IPS-NIHi11 (cell line): ENCODE results near the gene HLA-DRA.

Experiments used
- DNase-seq: peaks from one replicate; pipeline ENCODE4 v3.0.0; 2012; ENCODE audit warnings: mixed read lengths, low spot score

Gene HLA-DRA

DNA sequence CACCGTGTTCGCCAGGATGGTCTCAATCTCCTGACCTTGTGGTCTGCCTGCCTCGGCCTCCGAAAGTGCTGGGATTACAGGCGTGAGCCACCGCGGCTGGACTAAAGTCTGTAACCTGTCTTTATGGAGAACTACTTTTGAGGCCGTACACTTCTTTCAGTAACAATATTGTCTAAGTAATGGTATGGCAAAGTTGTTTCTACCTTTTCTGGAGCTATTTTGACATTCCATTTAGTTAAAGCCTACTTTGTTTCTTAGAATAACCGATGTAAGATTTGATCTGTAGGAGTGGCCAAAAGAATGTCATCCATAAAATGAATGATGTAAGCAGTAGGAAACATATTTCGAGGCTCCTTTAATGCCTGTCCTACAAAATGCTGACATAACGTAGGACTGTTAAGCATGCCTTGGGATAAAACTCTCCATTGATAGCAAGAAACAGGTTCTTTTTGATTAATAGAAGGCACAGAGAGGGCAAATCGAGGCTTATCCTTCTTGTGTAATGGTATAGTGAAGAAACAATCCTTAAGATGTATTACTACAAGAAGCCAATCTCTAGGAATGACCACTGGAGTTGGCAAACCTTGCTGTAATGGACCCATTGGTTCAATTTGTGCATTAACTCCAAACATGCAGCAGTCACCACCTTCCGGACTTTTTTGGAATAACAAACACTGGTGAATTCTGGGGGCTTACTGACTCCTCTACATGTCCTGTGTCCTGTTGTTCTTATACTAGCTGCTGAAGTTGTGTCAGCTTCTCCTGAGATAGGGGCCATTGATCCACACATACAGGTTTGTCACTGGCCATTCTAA is 35.9 kb downstream of the HLA-DRA start:
- no peak for DNase-seq

DNA sequence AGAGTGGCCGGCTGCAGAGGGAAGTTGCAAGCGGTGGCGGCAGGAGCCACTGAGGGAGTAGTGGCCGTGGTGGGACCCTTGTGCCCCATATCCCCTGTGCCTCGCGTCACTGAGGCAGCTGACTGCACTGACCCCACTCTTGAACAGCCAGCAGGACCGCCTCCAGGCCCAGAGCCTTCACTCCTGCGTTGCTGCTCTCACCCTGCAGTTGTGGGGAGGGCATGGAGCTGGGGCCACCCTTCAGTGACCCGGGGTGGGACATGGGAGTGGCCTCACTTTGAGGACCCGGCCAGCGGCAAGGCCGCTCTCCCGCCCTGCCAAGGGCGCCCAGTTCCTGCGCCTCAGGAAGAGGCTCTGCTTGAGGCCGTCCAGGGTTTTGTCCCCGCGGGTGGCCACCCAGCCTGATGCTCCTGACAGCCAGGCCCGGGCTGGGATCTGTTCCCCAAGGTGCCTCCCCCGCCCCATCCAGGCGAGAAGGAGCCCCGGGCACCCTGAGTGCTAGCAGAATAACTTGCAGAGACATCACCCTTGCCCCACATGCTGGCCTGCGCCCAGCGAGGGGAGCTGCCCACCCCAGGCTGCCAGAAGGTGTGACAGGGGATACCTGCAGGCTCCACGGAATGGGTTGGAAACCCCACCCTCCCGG is 44.4 kb downstream of the HLA-DRA start:
- DNase-seq = no peak

DNA sequence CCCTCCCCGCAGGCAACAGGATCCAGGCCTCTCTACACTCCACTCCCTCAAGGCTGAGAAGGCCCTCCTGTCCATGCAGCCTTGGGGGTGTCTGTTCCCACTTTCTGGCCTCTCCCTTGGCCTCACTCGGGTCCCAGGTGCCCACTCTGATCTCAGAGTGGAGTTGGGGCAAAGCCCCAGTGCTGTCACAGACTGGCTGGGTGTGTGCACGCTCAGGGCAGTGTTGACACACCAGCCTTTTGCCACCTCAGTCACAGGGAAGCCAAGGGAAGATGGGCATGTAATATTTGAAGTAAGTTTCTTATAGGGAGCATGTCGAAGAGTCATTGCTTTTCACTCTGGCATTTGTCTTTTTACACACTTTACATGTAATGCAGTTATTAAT is 44.9 kb downstream of the HLA-DRA start:
- no peak for DNase-seq

DNA sequence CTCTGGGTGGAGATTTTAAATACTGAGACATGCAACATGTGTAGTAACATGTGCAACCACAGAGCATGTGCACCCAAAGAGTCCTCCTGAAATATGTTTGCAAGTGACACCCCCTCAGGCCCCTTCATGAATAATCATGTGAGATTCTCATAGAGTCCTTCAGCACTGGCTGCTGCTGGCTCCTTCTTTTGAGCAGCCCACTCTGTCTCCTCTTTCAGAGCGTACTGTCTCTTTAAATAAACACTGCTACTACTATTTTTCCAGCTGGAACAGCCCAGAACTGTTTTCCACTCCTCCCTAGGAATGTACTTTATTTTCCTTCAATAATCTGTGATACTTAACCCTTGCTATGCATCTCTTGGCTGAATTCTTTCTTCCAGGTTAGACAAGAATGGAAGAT is 48.4 kb downstream of the HLA-DRA start:
- no peak for DNase-seq

DNA sequence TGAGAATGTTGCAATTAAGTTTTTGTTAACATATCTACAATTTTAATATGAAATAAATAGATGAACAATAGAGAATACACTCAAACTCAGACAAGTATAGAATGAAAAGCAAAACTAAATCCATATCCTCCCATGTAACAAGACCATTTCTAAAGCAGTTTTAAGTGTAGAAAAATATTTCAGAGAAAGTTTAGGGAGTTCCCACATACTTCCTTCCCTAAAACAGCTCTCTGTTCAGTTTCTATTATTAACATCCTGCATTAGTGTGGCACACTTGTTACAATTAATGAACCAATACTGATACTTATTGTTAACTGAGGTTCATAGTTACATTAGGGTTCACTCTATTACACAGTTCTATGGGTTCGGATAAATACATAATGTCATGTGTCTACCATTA is 52.0 kb downstream of the HLA-DRA start:
- no peak for DNase-seq

DNA sequence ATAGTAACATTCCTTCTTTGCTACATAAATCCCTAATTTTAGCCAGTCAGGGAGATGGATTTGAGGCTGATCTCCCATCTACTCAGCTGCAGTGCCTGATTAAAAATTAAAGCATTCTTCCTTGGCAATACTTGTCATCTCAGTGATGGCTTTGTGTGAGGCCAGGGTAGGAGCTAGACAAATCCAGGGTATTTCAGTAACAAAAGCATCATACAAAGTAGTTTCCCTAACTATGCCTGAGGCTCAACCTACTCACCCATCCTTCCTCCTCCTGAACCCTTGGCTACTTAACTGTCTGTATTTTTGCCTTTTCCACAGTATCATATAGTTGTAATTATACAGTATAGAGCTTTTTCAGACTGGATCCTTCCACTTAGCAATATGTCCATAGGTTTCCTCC is 52.7 kb downstream of the HLA-DRA start:
- no peak for DNase-seq
